ENCODE data around the gene RIPPLY2.
A peak's percentile ranks its signal among the peaks of the same experiment; 100 is the strongest.

Gene RIPPLY2

GRCh38 chr6:83859410-83860358, 6.5 kb downstream of the RIPPLY2 start, which contains the start of gene CYB5R4:
Gene CYB5R4 (plus strand): TSS chr6:83859689. CDS start chr6:83859783, 94 bp downstream.
- Histone ChIP-seq H3K9me3 (ENCODE audit: control insufficient read depth, low read length) (no peaks in the 10 kb centered on the region), H3K36me3 (ENCODE audit: control insufficient read depth, insufficient read depth, low read length) (no peaks in the 10 kb centered on the region), H3K4me3 (ENCODE audit: insufficient read depth, low read depth, low read length) (peak within 1 kb of the TSS; percentile 61), H3K27ac (ENCODE audit: insufficient read depth, low read depth, low read length, poor library complexity, severe bottlenecking) (peak within 1 kb of the TSS; percentile 3), H3K27me3 (ENCODE audit: control insufficient read depth, insufficient read depth, low read length, poor library complexity, severe bottlenecking) (peaks cover 19% of the 10 kb centered on the region), H3K4me1 (ENCODE audit: control insufficient read depth, insufficient read depth, low read length) (peaks cover 4% of the 10 kb centered on the region)
- 0 to 1% methylated on average over 53 of the region's 53 CpGs for WGBS, 2 experiments

DNA sequence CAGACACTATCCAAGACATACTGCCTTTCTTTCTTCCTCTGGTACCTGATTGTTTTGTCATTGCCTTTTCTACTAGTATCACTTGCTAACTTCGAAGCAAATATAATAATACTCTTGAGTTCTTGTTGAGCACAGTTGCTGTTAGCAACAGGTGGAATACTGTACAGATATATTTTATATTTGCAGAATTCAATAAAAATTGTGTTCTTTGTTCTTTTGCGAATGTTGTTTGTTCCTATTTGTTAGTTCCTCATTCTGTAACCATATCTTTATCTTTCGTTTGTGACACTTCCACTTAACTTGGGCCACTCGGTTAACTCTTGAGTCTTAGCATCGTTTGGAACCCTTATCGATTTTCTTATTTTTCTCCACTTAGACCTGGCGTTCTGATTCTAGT, 7.2 kb downstream of the RIPPLY2 start:
- 55 to 63% methylated on average over 4 to 6 of the region's 7 CpGs for WGBS, 2 experiments
- H3K27ac ChIP-seq (ENCODE audit: insufficient read depth, low read depth, low read length, poor library complexity, severe bottlenecking), result no peak overlapping the region
- no peaks in the 10 kb centered on the region for H3K9me3 ChIP-seq (ENCODE audit: control insufficient read depth, low read length)
- peak overlapping the region; percentile 61 for H3K4me3 ChIP-seq (ENCODE audit: insufficient read depth, low read depth, low read length)
- H3K4me1 ChIP-seq (ENCODE audit: control insufficient read depth, insufficient read depth, low read length), result peaks cover 4% of the 10 kb centered on the region
- H3K27me3 ChIP-seq (ENCODE audit: control insufficient read depth, insufficient read depth, low read length, poor library complexity, severe bottlenecking), result peaks cover 12% of the 10 kb centered on the region
- no peaks in the 10 kb centered on the region for H3K36me3 ChIP-seq (ENCODE audit: control insufficient read depth, insufficient read depth, low read length)

- H3K27me3 ChIP-seq (ENCODE audit: control insufficient read depth, insufficient read depth, low read length, poor library complexity, severe bottlenecking), result peaks cover 7% of the 10 kb centered on the region
- H3K9me3 ChIP-seq (ENCODE audit: control insufficient read depth, low read length), result no peaks in the 10 kb centered on the region
- peaks cover 4% of the 10 kb centered on the region for H3K4me1 ChIP-seq (ENCODE audit: control insufficient read depth, insufficient read depth, low read length)
- 79 to 86% methylated on average over 5 to 8 of the region's 8 CpGs for WGBS, 2 experiments
- peak overlapping the region; percentile 61 for H3K4me3 ChIP-seq (ENCODE audit: insufficient read depth, low read depth, low read length)
- H3K36me3 ChIP-seq (ENCODE audit: control insufficient read depth, insufficient read depth, low read length), result peaks cover 6% of the 10 kb centered on the region
- no peak overlapping the region for H3K27ac ChIP-seq (ENCODE audit: insufficient read depth, low read depth, low read length, poor library complexity, severe bottlenecking)
These were observed 7.8 kb downstream of the RIPPLY2 start for GRCh38 chr6:83860782-83861495.

DNA sequence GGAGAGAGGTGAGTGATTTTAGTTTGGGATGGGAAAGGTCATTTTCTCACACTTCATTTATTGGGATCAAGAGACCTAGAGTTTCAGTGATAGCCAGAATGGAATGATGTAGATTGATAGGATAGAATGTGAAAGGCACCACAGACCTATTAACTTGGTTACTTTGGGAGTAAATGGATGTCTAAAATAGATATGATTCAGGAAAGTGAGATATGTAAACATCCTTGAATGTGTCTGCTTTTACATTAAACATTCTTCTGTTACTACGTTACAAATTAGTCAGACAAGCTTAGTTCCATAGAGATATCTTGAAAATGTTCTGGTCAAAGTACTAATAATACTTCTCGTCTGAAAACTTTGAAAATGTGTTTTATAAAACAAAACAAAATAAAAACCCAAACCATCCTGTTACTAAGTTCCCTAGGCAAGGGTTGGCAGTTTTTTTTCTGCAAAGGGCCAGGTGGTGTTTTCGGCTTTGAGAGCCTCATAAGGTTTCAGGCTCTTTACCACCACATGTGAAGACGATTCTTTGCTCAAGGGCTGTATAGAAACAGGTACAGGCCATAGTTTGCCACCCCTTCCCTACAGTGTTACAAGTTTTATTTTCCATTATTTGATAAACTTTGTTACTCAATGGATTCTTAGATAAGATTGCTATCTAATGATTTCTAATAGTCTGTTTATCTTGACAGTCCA, 9.8 kb downstream of the RIPPLY2 start:
- Histone ChIP-seq H3K4me1 (ENCODE audit: control insufficient read depth, insufficient read depth, low read length) (peaks cover 4% of the 10 kb centered on the region), H3K27me3 (ENCODE audit: control insufficient read depth, insufficient read depth, low read length, poor library complexity, severe bottlenecking) (no peaks in the 10 kb centered on the region), H3K36me3 (ENCODE audit: control insufficient read depth, insufficient read depth, low read length) (peaks cover 17% of the 10 kb centered on the region), H3K4me3 (ENCODE audit: insufficient read depth, low read depth, low read length) (no peak overlapping the region), H3K9me3 (ENCODE audit: control insufficient read depth, low read length) (no peaks in the 10 kb centered on the region), H3K27ac (ENCODE audit: insufficient read depth, low read depth, low read length, poor library complexity, severe bottlenecking) (no peak overlapping the region)
- 91 to 92% methylated on average over 2 to 4 of the region's 4 CpGs for WGBS, 2 experiments

DNA sequence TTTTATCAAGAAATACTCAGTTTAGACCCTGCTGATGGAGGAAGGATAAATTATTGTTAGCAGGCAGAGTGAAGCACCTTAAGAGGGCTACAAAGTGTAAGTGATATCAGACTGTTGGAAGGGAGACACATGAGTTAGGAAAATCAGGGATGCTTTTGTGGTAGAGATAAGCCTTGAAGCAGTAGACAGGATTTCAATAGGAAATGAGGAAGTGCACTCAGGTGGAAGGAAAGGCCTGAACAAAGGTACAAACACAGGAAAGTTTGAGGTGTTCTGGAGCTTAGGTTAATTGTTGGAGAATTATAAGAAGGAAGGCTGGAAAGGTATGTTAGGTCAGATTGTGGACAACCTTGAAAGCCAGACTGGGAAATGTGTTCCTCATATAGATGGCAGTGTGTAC, 13.9 kb downstream of the RIPPLY2 start:
- Histone ChIP-seq H3K36me3 (ENCODE audit: control insufficient read depth, insufficient read depth, low read length) (peaks cover 21% of the 10 kb centered on the region), H3K9me3 (ENCODE audit: control insufficient read depth, low read length) (peaks cover 2% of the 10 kb centered on the region), H3K4me1 (ENCODE audit: control insufficient read depth, insufficient read depth, low read length) (no peaks in the 10 kb centered on the region), H3K27me3 (ENCODE audit: control insufficient read depth, insufficient read depth, low read length, poor library complexity, severe bottlenecking) (no peaks in the 10 kb centered on the region), H3K27ac (ENCODE audit: insufficient read depth, low read depth, low read length, poor library complexity, severe bottlenecking) (no peak overlapping the region), H3K4me3 (ENCODE audit: insufficient read depth, low read depth, low read length) (no peak overlapping the region)

DNA sequence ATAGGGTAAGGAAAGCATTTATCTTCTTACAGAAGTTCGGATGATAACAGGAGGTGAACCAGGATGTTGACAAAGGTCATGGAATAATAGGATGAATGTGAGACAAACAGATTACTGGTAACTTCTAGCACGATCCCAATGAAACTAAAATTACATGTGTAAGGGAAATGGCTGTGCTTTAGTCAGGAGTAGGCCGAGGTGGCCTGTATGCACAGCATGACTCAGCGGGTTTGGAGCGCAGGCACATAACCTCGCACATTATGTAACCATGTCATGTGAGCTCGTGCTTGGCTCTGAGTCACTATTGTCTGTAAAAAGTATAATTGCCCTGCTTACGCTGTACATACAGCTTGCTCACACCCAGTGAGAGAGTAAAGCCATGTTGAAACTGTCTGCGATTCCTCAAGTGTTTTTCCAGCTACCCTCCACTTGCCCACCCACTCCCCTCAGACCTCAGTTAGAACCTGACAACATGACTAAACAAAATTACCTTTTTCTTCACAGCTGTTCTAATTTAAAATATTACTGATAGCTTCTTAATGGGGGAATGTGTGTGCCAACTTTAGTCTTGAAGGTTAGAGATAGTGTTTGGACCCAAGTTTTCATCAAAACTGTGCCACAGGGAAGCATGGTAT, 14.5 kb downstream of the RIPPLY2 start:
- peaks cover 21% of the 10 kb centered on the region for H3K36me3 ChIP-seq (ENCODE audit: control insufficient read depth, insufficient read depth, low read length)
- no peak overlapping the region for H3K27ac ChIP-seq (ENCODE audit: insufficient read depth, low read depth, low read length, poor library complexity, severe bottlenecking)
- peaks cover 2% of the 10 kb centered on the region for H3K9me3 ChIP-seq (ENCODE audit: control insufficient read depth, low read length)
- 94 to 97% methylated on average over 9 of the region's 9 CpGs for WGBS, 2 experiments
- no peaks in the 10 kb centered on the region for H3K27me3 ChIP-seq (ENCODE audit: control insufficient read depth, insufficient read depth, low read length, poor library complexity, severe bottlenecking)
- no peak overlapping the region for H3K4me3 ChIP-seq (ENCODE audit: insufficient read depth, low read depth, low read length)
- no peaks in the 10 kb centered on the region for H3K4me1 ChIP-seq (ENCODE audit: control insufficient read depth, insufficient read depth, low read length)

- H3K27me3 ChIP-seq (ENCODE audit: control insufficient read depth, insufficient read depth, low read length, poor library complexity, severe bottlenecking), result no peaks in the 10 kb centered on the region
- no peaks in the 10 kb centered on the region for H3K4me1 ChIP-seq (ENCODE audit: control insufficient read depth, insufficient read depth, low read length)
- H3K27ac ChIP-seq (ENCODE audit: insufficient read depth, low read depth, low read length, poor library complexity, severe bottlenecking), result no peak overlapping the region
- H3K9me3 ChIP-seq (ENCODE audit: control insufficient read depth, low read length), result peaks cover 2% of the 10 kb centered on the region
- peaks cover 21% of the 10 kb centered on the region for H3K36me3 ChIP-seq (ENCODE audit: control insufficient read depth, insufficient read depth, low read length)
- 94 to 100% methylated on average over 1 of the region's 1 CpG for WGBS, 2 experiments
- H3K4me3 ChIP-seq (ENCODE audit: insufficient read depth, low read depth, low read length), result no peak overlapping the region
These were observed 15.5 kb downstream of the RIPPLY2 start for GRCh38 chr6:83868639-83869038.

DNA sequence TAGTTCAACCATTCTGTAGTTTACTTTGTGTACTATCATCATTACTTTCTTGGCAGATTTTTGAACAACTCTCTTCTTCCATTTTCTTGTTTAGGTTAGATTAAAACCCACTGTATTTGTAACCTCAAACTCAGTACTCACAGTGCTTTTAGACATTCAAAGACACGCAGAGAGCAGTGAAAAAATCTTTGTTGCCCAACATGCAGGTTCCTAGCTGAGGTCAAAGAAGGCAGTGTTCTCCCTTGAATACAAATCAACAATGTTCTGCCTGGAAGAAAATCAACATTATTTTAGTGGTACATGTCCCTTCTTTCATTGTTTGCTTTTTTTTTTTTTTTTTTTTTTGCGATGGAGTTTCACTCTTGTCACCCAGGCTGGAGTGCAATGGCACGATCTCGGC, 17.5 kb downstream of the RIPPLY2 start:
- no peak overlapping the region for H3K4me3 ChIP-seq (ENCODE audit: insufficient read depth, low read depth, low read length)
- H3K27me3 ChIP-seq (ENCODE audit: control insufficient read depth, insufficient read depth, low read length, poor library complexity, severe bottlenecking), result no peaks in the 10 kb centered on the region
- 90 to 94% methylated on average over 3 to 4 of the region's 4 CpGs for WGBS, 2 experiments
- H3K4me1 ChIP-seq (ENCODE audit: control insufficient read depth, insufficient read depth, low read length), result no peaks in the 10 kb centered on the region
- H3K9me3 ChIP-seq (ENCODE audit: control insufficient read depth, low read length), result peaks cover 2% of the 10 kb centered on the region
- H3K36me3 ChIP-seq (ENCODE audit: control insufficient read depth, insufficient read depth, low read length), result peaks cover 18% of the 10 kb centered on the region
- H3K27ac ChIP-seq (ENCODE audit: insufficient read depth, low read depth, low read length, poor library complexity, severe bottlenecking), result no peak overlapping the region

DNA sequence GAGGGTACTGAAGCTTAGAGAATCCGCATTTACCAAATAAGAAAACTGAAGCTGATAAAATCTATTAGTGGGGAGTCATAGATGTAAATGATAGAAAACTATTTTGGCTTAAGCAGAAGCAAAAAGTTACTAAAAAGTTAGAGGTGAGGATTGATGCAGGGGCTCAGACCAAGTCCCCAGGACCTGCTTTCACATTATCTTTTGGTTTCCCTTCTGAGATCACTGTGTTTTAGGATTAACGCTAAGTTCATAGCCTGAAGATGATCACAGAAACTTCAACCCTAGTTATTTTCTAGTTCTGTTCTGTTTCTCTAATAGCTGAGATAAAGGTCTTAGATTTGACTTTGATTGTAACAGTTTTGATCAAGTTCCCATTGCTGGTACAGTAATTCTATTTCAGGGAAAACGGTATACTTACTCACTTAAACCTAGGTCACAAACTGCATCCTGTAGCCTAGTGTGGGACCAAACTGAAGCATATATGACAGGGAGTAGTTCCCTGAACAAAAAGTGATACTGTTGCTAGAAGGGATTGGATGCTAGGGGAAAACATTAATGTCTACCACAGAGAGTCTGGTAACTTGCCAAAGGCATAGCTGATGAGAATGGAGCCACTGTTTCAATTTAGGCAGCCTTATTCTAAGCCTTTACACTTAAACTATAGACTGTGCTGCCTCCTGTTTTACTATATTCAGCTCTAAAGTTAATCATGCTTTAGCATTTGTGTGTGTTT, 19.4 kb downstream of the RIPPLY2 start:
- Histone ChIP-seq H3K27ac (ENCODE audit: insufficient read depth, low read depth, low read length, poor library complexity, severe bottlenecking) (no peak overlapping the region), H3K4me3 (ENCODE audit: insufficient read depth, low read depth, low read length) (no peak overlapping the region), H3K27me3 (ENCODE audit: control insufficient read depth, insufficient read depth, low read length, poor library complexity, severe bottlenecking) (no peaks in the 10 kb centered on the region), H3K9me3 (ENCODE audit: control insufficient read depth, low read length) (peaks cover 2% of the 10 kb centered on the region), H3K36me3 (ENCODE audit: control insufficient read depth, insufficient read depth, low read length) (peaks cover 4% of the 10 kb centered on the region), H3K4me1 (ENCODE audit: control insufficient read depth, insufficient read depth, low read length) (peaks cover 5% of the 10 kb centered on the region)
- 93 to 100% methylated on average over 3 of the region's 3 CpGs for WGBS, 2 experiments

All from ectodermal cell (in vitro differentiated cells).